H1 (cell line): ENCODE results near the gene C19orf47. TPM values are rescaled to one million over a fixed set of nuclear protein-coding genes. Genes with fewer than 3 reads are reported as not detected.

Experiments used
- CTCF ChIA-PET: fragments of 300-600 bp; sonication (Branson Sonifier 250); formaldehyde crosslinking; loops from one replicate; lab custom pipeline; 2021; ENCODE audit not compliant: partially characterized antibody; lab: Charles Lee
- POLR2A ChIA-PET: fragments of 300-600 bp; sonication (Branson Sonifier 250); formaldehyde crosslinking; loops from one replicate; lab custom pipeline; 2021; ENCODE audit warnings: inconsistent platforms; ENCODE audit not compliant: partially characterized antibody; lab: Charles Lee
- DNase-seq, 2 experiments: peaks; one replicate each; pipeline versions ENCODE4 v3.0.0 to v3.0.0-alpha.2; 2010 to 2022; ENCODE audit warnings: low spot score in 2 of 2, low read depth in 1 of 2, mixed read lengths in 1 of 2
- FAIRE-seq: peaks from 2 replicates; lab custom pipeline; 2011; peaks lifted over from hg19 to GRCh38; lab: Jason Lieb, UNC
- H2AFZ ChIP-seq: 2 replicates; pipeline ENCODE4 v1.8.1; 2012; ENCODE audit warnings: low read length, inconsistent platforms
- H2AK5ac ChIP-seq: 2 replicates; pipeline ENCODE4 v1.6.1; 2013; ENCODE audit warnings: low read depth, low read length
- H2BK120ac ChIP-seq: replicated peaks from 2 replicates; pipeline ENCODE3; 2013; ENCODE audit warnings: low read depth, low read length, inconsistent platforms
- H2BK12ac ChIP-seq: 2 replicates; pipeline ENCODE4 v1.6.1; 2013; ENCODE audit warnings: low read depth, low read length
- H2BK15ac ChIP-seq: 2 replicates; pipeline ENCODE4 v1.6.1; 2013; ENCODE audit warnings: low read length
- H2BK20ac ChIP-seq: 2 replicates; pipeline ENCODE4 v1.6.1; 2013; ENCODE audit warnings: low read length
- H2BK5ac ChIP-seq: 2 replicates; pipeline ENCODE4 v1.6.1; 2013; ENCODE audit warnings: low read depth, low read length
- H3K14ac ChIP-seq: 2 replicates; pipeline ENCODE4 v1.6.1; 2013; ENCODE audit warnings: inconsistent platforms; ENCODE audit not compliant: insufficient read length
- H3K18ac ChIP-seq: 2 replicates; pipeline ENCODE4 v1.6.1; 2013; ENCODE audit warnings: low read length; ENCODE audit errors: extremely low read depth
- H3K23ac ChIP-seq: 2 replicates; pipeline ENCODE4 v1.6.1; 2013; ENCODE audit warnings: inconsistent platforms; ENCODE audit not compliant: insufficient read length
- H3K23me2 ChIP-seq: 2 replicates; pipeline ENCODE4 v1.6.1; 2013; ENCODE audit warnings: low read depth, low read length
- H3K27ac ChIP-seq: 2 replicates; pipeline ENCODE4 v1.6.1; 2011; ENCODE audit warnings: low read depth, low read length, inconsistent platforms
- H3K27me3 ChIP-seq, 4 experiments: replicated peaks in 1 of 4; 1 replicate in 1 of 4; 2 replicates in 3 of 4; pipeline versions ENCODE4 v1.6.1 to v1.8.1; 2011 to 2013; ENCODE audit warnings: low read length in 3 of 4, mild to moderate bottlenecking in 3 of 4, inconsistent platforms in 2 of 4, mixed read lengths in 2 of 4, moderate library complexity in 1 of 4; ENCODE audit not compliant: control insufficient read depth in 3 of 4, insufficient read depth in 3 of 4; ENCODE audit errors: extremely low read depth in 1 of 4
- H3K36me3 ChIP-seq, 4 experiments: 2 replicates each; pipeline versions ENCODE4 v1.6.1 to v1.8.1; 2011 to 2013; ENCODE audit warnings: mild to moderate bottlenecking in 4 of 4, low read length in 3 of 4, moderate library complexity in 2 of 4, control low read depth in 1 of 4, inconsistent platforms in 1 of 4; ENCODE audit not compliant: insufficient read depth in 4 of 4, control insufficient read depth in 2 of 4
- H3K4ac ChIP-seq: replicated peaks from 2 replicates; pipeline ENCODE3; 2013; ENCODE audit warnings: low read length, low read depth, mixed read lengths, inconsistent platforms; ENCODE audit not compliant: insufficient read length
- H3K4me1 ChIP-seq, 4 experiments: replicated peaks in 1 of 4; 1 replicate in 1 of 4; 2 replicates in 3 of 4; pipeline versions ENCODE4 v1.6.1 to v1.8.1; 2011 to 2013; ENCODE audit warnings: low read length in 3 of 4, inconsistent platforms in 2 of 4, mixed read lengths in 1 of 4; ENCODE audit not compliant: insufficient read depth in 4 of 4, control insufficient read depth in 3 of 4
- H3K4me2 ChIP-seq, 2 experiments: 2 replicates each; pipeline versions ENCODE4 v1.6.1 to v1.8.1; 2011 to 2013; ENCODE audit warnings: low read depth in 2 of 2, low read length in 2 of 2, control low read depth in 1 of 2, inconsistent platforms in 1 of 2, mild to moderate bottlenecking in 1 of 2; ENCODE audit not compliant: insufficient read depth in 1 of 2
- H3K4me3 ChIP-seq, 4 experiments: fragments of 200-600, 300-600 bp in 1 of 4; sonication (generic), shearing (Covaris generic), sonication (Bioruptor Twin) in 1 of 4; 2 replicates each; pipeline versions ENCODE4 v1.5.1 to v1.8.1; 2011 to 2016; ENCODE audit warnings: low read length in 4 of 4, low read depth in 3 of 4, control low read depth in 2 of 4, inconsistent platforms in 2 of 4, mild to moderate bottlenecking in 2 of 4, mixed read lengths in 1 of 4, moderate library complexity in 1 of 4; ENCODE audit not compliant: insufficient read depth in 2 of 4; ENCODE audit errors: extremely low read depth in 1 of 4
- H3K56ac ChIP-seq: replicated peaks from 2 replicates; pipeline ENCODE3; 2013; ENCODE audit warnings: low read depth, mild to moderate bottlenecking, mixed read lengths, low read length, inconsistent platforms; ENCODE audit not compliant: insufficient read length
- H3K79me1 ChIP-seq: 2 replicates; pipeline ENCODE4 v1.6.1; 2013; ENCODE audit warnings: low read depth, low read length, control low read depth
- H3K79me2 ChIP-seq, 2 experiments: 2 replicates each; pipeline versions ENCODE4 v1.6.1 to v1.8.1; 2012 to 2013; ENCODE audit warnings: low read length in 2 of 2, mild to moderate bottlenecking in 2 of 2, inconsistent platforms in 1 of 2; ENCODE audit not compliant: insufficient read depth in 2 of 2, control insufficient read depth in 1 of 2
- H3K9ac ChIP-seq, 4 experiments: replicated peaks in 1 of 4; 1 replicate in 1 of 4; 2 replicates in 3 of 4; pipeline versions ENCODE4 v1.6.1 to v1.8.1; 2011 to 2013; ENCODE audit warnings: low read depth in 3 of 4, low read length in 3 of 4, control low read depth in 2 of 4, mild to moderate bottlenecking in 2 of 4, moderate library complexity in 2 of 4, inconsistent platforms in 1 of 4; ENCODE audit errors: extremely low read depth in 1 of 4
- H3K9me3 ChIP-seq, 2 experiments: 2 replicates each; pipeline versions ENCODE4 v1.6.1 to v1.8.1; 2012 to 2013; ENCODE audit warnings: mild to moderate bottlenecking in 2 of 2, moderate library complexity in 2 of 2, control low read depth in 1 of 2, inconsistent platforms in 1 of 2, low read depth in 1 of 2, low read length in 1 of 2, mixed read lengths in 1 of 2; ENCODE audit not compliant: insufficient read depth in 2 of 2
- H4K20me1 ChIP-seq, 2 experiments: replicated peaks in 1 of 2; 2 replicates each; pipeline versions ENCODE3 to v1.8.1; 2011 to 2013; ENCODE audit warnings: inconsistent platforms in 2 of 2, low read length in 2 of 2, mild to moderate bottlenecking in 1 of 2; ENCODE audit not compliant: insufficient read depth in 2 of 2, control insufficient read depth in 1 of 2
- H4K5ac ChIP-seq: 2 replicates; pipeline ENCODE4 v1.6.1; 2013; ENCODE audit warnings: low read length, low read depth, mixed read lengths, inconsistent platforms; ENCODE audit not compliant: insufficient read length
- H4K8ac ChIP-seq: 2 replicates; pipeline ENCODE4 v1.8.0; 2013; ENCODE audit warnings: mild to moderate bottlenecking, moderate library complexity, low read length, inconsistent platforms; ENCODE audit not compliant: insufficient read depth; ENCODE audit errors: extremely low read depth
- H4K91ac ChIP-seq: replicated peaks from 2 replicates; pipeline ENCODE3; 2013; ENCODE audit warnings: low read length, mixed read lengths, inconsistent platforms; ENCODE audit not compliant: insufficient read length
- BACH1 ChIP-seq: IDR thresholded peaks from 2 replicates; pipeline ENCODE4 v1.6.1; 2012; ENCODE audit warnings: low read length, improper control_type of control experiment
- CBX5 ChIP-seq: fragments of 300-800, 300-1000 bp; sonication (generic); IDR thresholded peaks from 2 replicates; pipeline ENCODE4 v1.7.1; 2016; ENCODE audit warnings: antibody characterized with exemption, low read length, low read depth
- EGR1 ChIP-seq: IDR thresholded peaks from 2 replicates; pipeline ENCODE4 v1.6.1; 2011; ENCODE audit warnings: low read depth, low read length, borderline replicate concordance
- HDAC2 ChIP-seq, 2 experiments: fragments of 300-600 bp in 1 of 2; sonication (generic) in 1 of 2; IDR thresholded peaks; 2 replicates each; pipeline ENCODE4 v1.6.1; 2011 to 2012; ENCODE audit warnings: low read depth in 2 of 2, low read length in 2 of 2, mild to moderate bottlenecking in 2 of 2, moderate library complexity in 2 of 2, borderline replicate concordance in 1 of 2, inconsistent platforms in 1 of 2
- HDAC6 ChIP-seq: IDR thresholded peaks from one replicate; pipeline ENCODE4 v1.7.1; 2012; ENCODE audit warnings: low read depth, mild to moderate bottlenecking, inconsistent platforms, low read length, moderate library complexity
- JUN ChIP-seq: IDR thresholded peaks from 2 replicates; pipeline ENCODE4 v1.6.1; 2011; ENCODE audit warnings: low read depth, mild to moderate bottlenecking, improper control_type of control experiment, low read length
- MAX ChIP-seq: IDR thresholded peaks from 2 replicates; pipeline ENCODE4 v1.6.1; 2012; ENCODE audit warnings: inconsistent platforms
- POLR2A ChIP-seq, 2 experiments: IDR thresholded peaks; 1 replicate in 1 of 2; 2 replicates in 1 of 2; pipeline ENCODE4 v1.6.1; 2011; ENCODE audit warnings: low read depth in 2 of 2, low read length in 2 of 2, mild to moderate bottlenecking in 2 of 2; ENCODE audit errors: control extremely low read depth in 1 of 2
- POLR2AphosphoS5 ChIP-seq: IDR thresholded peaks from 2 replicates; pipeline ENCODE4 v1.6.1; 2011; ENCODE audit warnings: low read depth, low read length
- WGBS, 2 experiments: shearing (Covaris generic) in 1 of 2; methylation state at CpG; one replicate each; pipeline versions ENCODE4 v1.1.6 to v1.1.7; 2013 to 2015; ENCODE audit warnings: low lambda C conversion rate in 2 of 2, mixed read lengths in 2 of 2, inconsistent platforms in 1 of 2, low coverage in 1 of 2, missing lambda C conversion rate in 1 of 2; ENCODE audit not compliant: insufficient replicate concordance in 2 of 2, insufficient coverage in 1 of 2, insufficient read length in 1 of 2; ENCODE audit errors: extremely low coverage in 1 of 2, missing lambda C conversion rate in 1 of 2; 5-methylcytosine and 5-hydroxymethylcytosine counted together
- polyA plus RNA-seq, 7 experiments: library from polyadenylated mRNA; depleted of rRNA in 3 of 7; stranded (reverse) in 5 of 7; unstranded in 2 of 7; fragments of >200 nt in 5 of 7; fragments of 200-250 nt in 2 of 7; gene quantifications; 1 replicate in 5 of 7; 2 replicates in 1 of 7; 4 replicates in 1 of 7; pipeline versions ENCODE4 v1.2.1 to v1.2.3, GENCODE V29; 2011 to 2013; ENCODE audit warnings: missing spikeins in 2 of 7, mixed read lengths in 2 of 7
- total RNA-seq: library from RNA; stranded (reverse); fragmentation: NEBNext Ultra II Directional; extraction: Animal tissue kit (Norgen Biotek cat#: 25700); gene quantifications from 2 replicates; pipeline ENCODE4 v1.2.1, GENCODE V29; 2021

The C19orf47 gene
- total and polyA plus RNA-seq, 2 of the 8 experiments (the other 6 are each of a cell fraction or from before 2014, with no cell fraction given): 17.8 to 27.3 TPM

GRCh38 chr19:40300668-40301067 is 47.5 kb downstream of the C19orf47 start:
- no peak overlapping the region for H3K56ac ChIP-seq
- no peak overlapping the region for H3K4me2 ChIP-seq
- H3K27ac ChIP-seq: no peak overlapping the region
- no peak overlapping the region for H2BK5ac ChIP-seq
- FAIRE-seq: no peak
- TF ChIP-seq POLR2A (IDR thresholded peaks at IDR 0.05; ENCODE audit: control extremely low read depth in 1 of 2, low read depth in 2 of 2, low read length in 2 of 2) (no peak), EGR1 (no peak), BACH1 (no peak), JUN (no peak), CBX5 (no peak), POLR2AphosphoS5 (no peak), HDAC2 (IDR thresholded peaks at IDR 0.05; ENCODE audit: borderline replicate concordance in 1 of 2, low read depth in 2 of 2, low read length in 2 of 2) (no peak), MAX (no peak), HDAC6 (no peak)
- TF ChIP-seq, all 59 proteins: peak for 0
- CTCF ChIA-PET: interaction anchor here (1.1 to 1.2 kb wide), 2 partner anchors 96 to 120 kb away, joined by 3 read pairs; no protein-coding TSS in a partner anchor
- POLR2A ChIA-PET: no interaction called here
- Histone ChIP-seq H2BK15ac (no peak overlapping the region), H4K8ac (no peak overlapping the region), H3K79me2 (no peaks in the 10 kb centered on the region), H3K4ac (no peak overlapping the region), H2BK12ac (no peak overlapping the region), H3K4me1 (no peaks in the 10 kb centered on the region; a peak in 1 of 7 replicates), H3K4me3 (no peak overlapping the region), H3K9me3 (no peaks in the 10 kb centered on the region), H4K20me1 (no peaks in the 10 kb centered on the region), H3K36me3 (no peaks in the 10 kb centered on the region), H2AFZ (no peak overlapping the region), H4K91ac (no peak overlapping the region), H3K9ac (no peak overlapping the region), H4K5ac (no peak overlapping the region), H2BK20ac (no peak overlapping the region), H2BK120ac (no peak overlapping the region), H3K23ac (no peak overlapping the region), H3K14ac (no peak overlapping the region), H3K27me3 (no peaks in the 10 kb centered on the region), H2AK5ac (no peak overlapping the region), H3K18ac (no peak overlapping the region), H3K23me2 (no peaks in the 10 kb centered on the region), H3K79me1 (no peaks in the 10 kb centered on the region)
- 92% methylated on average over 4 of the region's 4 CpGs; no CpG with 5 or more reads in 1 of the 2 experiments for WGBS, 2 experiments
- DNase-seq: no peak
